Measurements from ENCODE around the gene OVCA2.

The OVCA2 gene

GRCh38 chr17:2065949-2066400, 24.2 kb downstream of the OVCA2 start:
- no peak for DNase-seq (ENCODE audit: low read depth in 3 of 3)

- DNase-seq (ENCODE audit: low read depth in 3 of 3) = no peak
These were observed 25.3 kb downstream of the OVCA2 start for GRCh38 chr17:2067048-2067561.

- DNase-seq (ENCODE audit: low read depth in 3 of 3) = no peak
These were observed 25.8 kb downstream of the OVCA2 start for GRCh38 chr17:2067608-2068024.

- no peak for DNase-seq (ENCODE audit: low read depth in 3 of 3)
These were observed 26.3 kb downstream of the OVCA2 start for GRCh38 chr17:2068031-2068518.

GRCh38 chr17:2068519-2069051, 26.8 kb downstream of the OVCA2 start:
- DNase-seq (ENCODE audit: low read depth in 3 of 3) = no peak

GRCh38 chr17:2070241-2071023, 28.6 kb downstream of the OVCA2 start:
- peak in 2 of 3 donors; percentile 69 to 78 for DNase-seq (ENCODE audit: low read depth in 3 of 3)

- no peak for DNase-seq (ENCODE audit: low read depth in 3 of 3)
These were observed 29.2 kb downstream of the OVCA2 start for GRCh38 chr17:2071024-2071385.

- DNase-seq (ENCODE audit: low read depth in 3 of 3) = no peak
These were observed 29.8 kb downstream of the OVCA2 start for GRCh38 chr17:2071455-2072281.

GRCh38 chr17:2074919-2075318, 33.1 kb downstream of the OVCA2 start:
- DNase-seq (ENCODE audit: low read depth in 3 of 3) = no peak

GRCh38 chr17:2075336-2076086, 33.7 kb downstream of the OVCA2 start:
- no peak for DNase-seq (ENCODE audit: low read depth in 3 of 3)

- DNase-seq (ENCODE audit: low read depth in 3 of 3) = no peak
These were observed 34.5 kb downstream of the OVCA2 start for GRCh38 chr17:2076087-2076984.

- no peak for DNase-seq (ENCODE audit: low read depth in 3 of 3)
These were observed 35.2 kb downstream of the OVCA2 start for GRCh38 chr17:2077040-2077439.

- DNase-seq (ENCODE audit: low read depth in 3 of 3) = no peak
These were observed 39.7 kb downstream of the OVCA2 start for GRCh38 chr17:2081564-2081963.

GRCh38 chr17:2082003-2082781, 40.4 kb downstream of the OVCA2 start:
- DNase-seq (ENCODE audit: low read depth in 3 of 3) = no peak

GRCh38 chr17:2083613-2084035, 41.8 kb downstream of the OVCA2 start:
- no peak for DNase-seq (ENCODE audit: low read depth in 3 of 3)

- DNase-seq (ENCODE audit: low read depth in 3 of 3) = no peak
These were observed 42.4 kb downstream of the OVCA2 start for GRCh38 chr17:2084036-2084765.

GRCh38 chr17:2084766-2085647, 43.2 kb downstream of the OVCA2 start:
- no peak for DNase-seq (ENCODE audit: low read depth in 3 of 3)

- no peak for DNase-seq (ENCODE audit: low read depth in 3 of 3)
These were observed 43.8 kb downstream of the OVCA2 start for GRCh38 chr17:2085648-2085949.
